ENCODE data around the gene WDR54.

DNA sequence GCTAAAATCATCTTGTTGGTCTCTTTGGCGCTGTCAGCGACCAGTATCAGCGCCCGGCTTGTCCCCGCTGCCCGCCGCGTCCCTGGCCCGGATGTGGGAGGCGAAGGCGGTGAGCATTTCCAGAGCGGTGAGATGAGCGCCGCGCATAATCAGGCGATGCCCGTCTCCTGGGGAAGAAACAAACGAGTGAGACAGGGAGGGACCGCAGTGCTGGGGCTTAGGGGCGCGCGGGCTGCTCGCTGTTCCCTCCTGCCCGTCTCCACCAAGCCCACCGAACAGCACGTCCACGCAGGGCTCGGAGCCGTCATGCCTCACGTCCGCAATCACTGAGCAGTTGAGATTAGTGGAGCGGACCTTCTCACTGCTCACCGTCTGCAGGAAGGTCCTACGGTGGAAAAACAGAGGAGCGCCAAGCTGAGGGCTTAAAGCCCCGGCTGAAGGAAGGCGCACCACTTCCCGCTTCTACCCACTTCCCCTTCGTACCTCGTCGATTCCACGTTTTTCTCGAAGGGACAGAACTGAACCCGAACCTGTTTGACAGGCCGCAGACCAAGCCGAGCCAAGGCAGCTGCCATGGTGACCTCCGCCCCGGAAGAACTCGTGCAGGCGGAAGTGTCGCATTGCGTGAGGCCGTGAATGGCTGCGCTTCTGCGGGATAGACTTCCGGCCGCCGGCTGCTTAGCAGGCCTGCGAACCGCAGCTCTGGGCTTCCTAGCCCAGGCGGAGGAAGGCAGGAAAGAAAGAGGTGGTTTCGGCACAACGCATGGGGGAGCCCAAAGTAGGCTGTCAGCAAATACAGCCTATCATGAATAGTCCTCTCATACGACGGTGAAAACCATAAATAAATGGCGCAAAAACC is 50.8 kb downstream of the WDR54 start, which contains the start of gene MRPL53:
- TF ChIP-seq SPI1 (IDR thresholded peaks at IDR 0.05; ENCODE audit: borderline replicate concordance, low read depth) (peak; percentile 74; the same call in 1 of the 2 replicates), GABPA (IDR thresholded peaks at IDR 0.05; ENCODE audit: low read depth) (peak; percentile 99), POLR2AphosphoS5 (IDR thresholded peaks at IDR 0.05; ENCODE audit: low read depth) (peak; percentile 100)
- TF ChIP-seq, protein P1, sequence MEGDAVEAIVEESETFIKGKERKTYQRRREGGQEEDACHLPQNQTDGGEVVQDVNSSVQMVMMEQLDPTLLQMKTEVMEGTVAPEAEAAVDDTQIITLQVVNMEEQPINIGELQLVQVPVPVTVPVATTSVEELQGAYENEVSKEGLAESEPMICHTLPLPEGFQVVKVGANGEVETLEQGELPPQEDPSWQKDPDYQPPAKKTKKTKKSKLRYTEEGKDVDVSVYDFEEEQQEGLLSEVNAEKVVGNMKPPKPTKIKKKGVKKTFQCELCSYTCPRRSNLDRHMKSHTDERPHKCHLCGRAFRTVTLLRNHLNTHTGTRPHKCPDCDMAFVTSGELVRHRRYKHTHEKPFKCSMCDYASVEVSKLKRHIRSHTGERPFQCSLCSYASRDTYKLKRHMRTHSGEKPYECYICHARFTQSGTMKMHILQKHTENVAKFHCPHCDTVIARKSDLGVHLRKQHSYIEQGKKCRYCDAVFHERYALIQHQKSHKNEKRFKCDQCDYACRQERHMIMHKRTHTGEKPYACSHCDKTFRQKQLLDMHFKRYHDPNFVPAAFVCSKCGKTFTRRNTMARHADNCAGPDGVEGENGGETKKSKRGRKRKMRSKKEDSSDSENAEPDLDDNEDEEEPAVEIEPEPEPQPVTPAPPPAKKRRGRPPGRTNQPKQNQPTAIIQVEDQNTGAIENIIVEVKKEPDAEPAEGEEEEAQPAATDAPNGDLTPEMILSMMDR (IDR thresholded peaks at IDR 0.05; ENCODE audit: insufficient read depth, low read length), result no peak
- TF ChIP-seq, protein P2, sequence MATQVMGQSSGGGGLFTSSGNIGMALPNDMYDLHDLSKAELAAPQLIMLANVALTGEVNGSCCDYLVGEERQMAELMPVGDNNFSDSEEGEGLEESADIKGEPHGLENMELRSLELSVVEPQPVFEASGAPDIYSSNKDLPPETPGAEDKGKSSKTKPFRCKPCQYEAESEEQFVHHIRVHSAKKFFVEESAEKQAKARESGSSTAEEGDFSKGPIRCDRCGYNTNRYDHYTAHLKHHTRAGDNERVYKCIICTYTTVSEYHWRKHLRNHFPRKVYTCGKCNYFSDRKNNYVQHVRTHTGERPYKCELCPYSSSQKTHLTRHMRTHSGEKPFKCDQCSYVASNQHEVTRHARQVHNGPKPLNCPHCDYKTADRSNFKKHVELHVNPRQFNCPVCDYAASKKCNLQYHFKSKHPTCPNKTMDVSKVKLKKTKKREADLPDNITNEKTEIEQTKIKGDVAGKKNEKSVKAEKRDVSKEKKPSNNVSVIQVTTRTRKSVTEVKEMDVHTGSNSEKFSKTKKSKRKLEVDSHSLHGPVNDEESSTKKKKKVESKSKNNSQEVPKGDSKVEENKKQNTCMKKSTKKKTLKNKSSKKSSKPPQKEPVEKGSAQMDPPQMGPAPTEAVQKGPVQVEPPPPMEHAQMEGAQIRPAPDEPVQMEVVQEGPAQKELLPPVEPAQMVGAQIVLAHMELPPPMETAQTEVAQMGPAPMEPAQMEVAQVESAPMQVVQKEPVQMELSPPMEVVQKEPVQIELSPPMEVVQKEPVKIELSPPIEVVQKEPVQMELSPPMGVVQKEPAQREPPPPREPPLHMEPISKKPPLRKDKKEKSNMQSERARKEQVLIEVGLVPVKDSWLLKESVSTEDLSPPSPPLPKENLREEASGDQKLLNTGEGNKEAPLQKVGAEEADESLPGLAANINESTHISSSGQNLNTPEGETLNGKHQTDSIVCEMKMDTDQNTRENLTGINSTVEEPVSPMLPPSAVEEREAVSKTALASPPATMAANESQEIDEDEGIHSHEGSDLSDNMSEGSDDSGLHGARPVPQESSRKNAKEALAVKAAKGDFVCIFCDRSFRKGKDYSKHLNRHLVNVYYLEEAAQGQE (IDR thresholded peaks at IDR 0.05; ENCODE audit: insufficient replicate concordance, low read depth), result no peak

All from HL-60 (cell line).